Measurements from ENCODE around the gene NCAPH2. TPM values are rescaled to one million over a fixed set of nuclear protein-coding genes. Genes with fewer than 3 reads are reported as not detected.

NCAPH2 gene
- total RNA-seq, 3 donors from 2014 or later (not counting 1 experiment from before 2014, with no cell fraction given): 94.5 to 106 (median 104) TPM

- Mint-ChIP-seq H3K27ac (no peak overlapping the region), H3K4me3 (no peak overlapping the region), H3K36me3 (no peaks in the 10 kb centered on the region), H3K9me3 (no peaks in the 10 kb centered on the region), H3K27me3 (ENCODE audit: low read depth in 2 of 2) (no peaks in the 10 kb centered on the region), H3K4me1 (peaks cover 0 to 7% of the 10 kb centered on the region in 2 donors)
- WGBS (ENCODE audit: insufficient coverage): 97% methylated on average over 17 of the region's 17 CpGs
- intact Hi-C loops (cut with micrococcal nuclease): no loop called here
- H3K4me3 ChIP-seq (ENCODE audit: low read length): no peak overlapping the region
- no peaks in the 10 kb centered on the region for H3K4me1 ChIP-seq (ENCODE audit: control insufficient read depth, insufficient read depth, low read length)
- H3K36me3 ChIP-seq (ENCODE audit: control insufficient read depth, insufficient read depth, low read length): peaks cover 95% of the 10 kb centered on the region
- ATAC-seq (no peak), DNase-seq (no peak)
- no peaks in the 10 kb centered on the region for H3K9me3 ChIP-seq (ENCODE audit: control insufficient read depth, insufficient read depth, low read length)
- H3K27me3 ChIP-seq (ENCODE audit: control insufficient read depth, insufficient read depth, low read length): no peaks in the 10 kb centered on the region
- no peak overlapping the region for H3K27ac ChIP-seq (ENCODE audit: low read length)
- no peak for TF ChIP-seq CTCF (IDR thresholded peaks at IDR 0.05)
Observed at GRCh38 chr22:50460938-50461337, 47.1 kb upstream of the NCAPH2 start.

- ATAC-seq (no peak), DNase-seq (no peak)
- no peaks in the 10 kb centered on the region for H3K36me3 Mint-ChIP-seq
- Histone ChIP-seq H3K27me3 (ENCODE audit: control insufficient read depth, insufficient read depth, low read length) (no peaks in the 10 kb centered on the region), H3K4me3 (ENCODE audit: low read length) (no peak overlapping the region), H3K9me3 (ENCODE audit: control insufficient read depth, insufficient read depth, low read length) (no peaks in the 10 kb centered on the region), H3K4me1 (ENCODE audit: control insufficient read depth, insufficient read depth, low read length) (no peaks in the 10 kb centered on the region), H3K27ac (ENCODE audit: low read length) (no peak overlapping the region), H3K36me3 (ENCODE audit: control insufficient read depth, insufficient read depth, low read length) (peaks cover 97% of the 10 kb centered on the region)
- intact Hi-C loops (cut with micrococcal nuclease): no loop called here
- H3K9me3 Mint-ChIP-seq: no peaks in the 10 kb centered on the region
- TF ChIP-seq CTCF (IDR thresholded peaks at IDR 0.05): no peak
- peaks cover 0 to 12% of the 10 kb centered on the region in 2 donors for H3K4me1 Mint-ChIP-seq
- no peak overlapping the region for H3K27ac Mint-ChIP-seq
- 97% methylated on average over 26 of the region's 26 CpGs for WGBS (ENCODE audit: insufficient coverage)
- H3K27me3 Mint-ChIP-seq (ENCODE audit: low read depth in 2 of 2): no peaks in the 10 kb centered on the region
- H3K4me3 Mint-ChIP-seq: no peak overlapping the region
Observed at GRCh38 chr22:50461536-50461935, 46.5 kb upstream of the NCAPH2 start.

DNA sequence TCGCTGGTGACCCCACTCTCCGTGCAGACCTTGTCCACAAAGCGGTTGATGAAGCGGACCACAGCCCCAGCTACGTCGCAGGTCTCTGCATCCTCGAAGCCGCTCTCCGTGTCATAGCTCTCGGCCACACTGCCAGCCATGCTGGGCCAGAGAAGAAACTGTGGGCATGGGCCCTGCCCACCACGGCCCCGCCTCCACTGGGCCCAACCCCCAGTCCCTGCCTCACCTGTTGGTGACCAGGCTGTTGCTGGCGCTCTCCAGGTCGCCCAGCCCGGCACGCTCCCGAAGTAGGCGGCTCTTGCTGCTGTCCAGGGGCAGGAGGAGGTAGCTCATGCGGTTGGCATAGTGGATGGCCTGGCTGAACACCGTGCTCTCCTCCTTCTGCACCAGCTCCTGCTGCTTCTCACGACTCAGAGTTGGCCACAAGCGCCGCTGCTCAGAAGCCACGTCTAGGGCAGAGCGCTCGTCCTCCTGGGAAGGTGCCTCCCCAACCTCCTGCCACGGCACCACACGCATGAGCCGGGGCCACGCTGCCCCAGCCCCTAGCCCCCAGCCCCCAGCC is 46.0 kb upstream of the NCAPH2 start:
- ATAC-seq: no peak
- no peaks in the 10 kb centered on the region for H3K9me3 Mint-ChIP-seq
- TF ChIP-seq CTCF (IDR thresholded peaks at IDR 0.05): no peak
- no peak overlapping the region for H3K4me3 Mint-ChIP-seq
- Histone ChIP-seq H3K4me3 (ENCODE audit: low read length) (no peak overlapping the region), H3K27ac (ENCODE audit: low read length) (no peak overlapping the region), H3K36me3 (ENCODE audit: control insufficient read depth, insufficient read depth, low read length) (peaks cover 97% of the 10 kb centered on the region), H3K4me1 (ENCODE audit: control insufficient read depth, insufficient read depth, low read length) (no peaks in the 10 kb centered on the region), H3K9me3 (ENCODE audit: control insufficient read depth, insufficient read depth, low read length) (no peaks in the 10 kb centered on the region), H3K27me3 (ENCODE audit: control insufficient read depth, insufficient read depth, low read length) (no peaks in the 10 kb centered on the region)
- no peak overlapping the region for H3K27ac Mint-ChIP-seq
- peaks cover 5 to 18% of the 10 kb centered on the region in 2 donors for H3K4me1 Mint-ChIP-seq
- no peak for DNase-seq
- intact Hi-C loops (cut with micrococcal nuclease): no loop called here
- H3K36me3 Mint-ChIP-seq: no peaks in the 10 kb centered on the region
- no peaks in the 10 kb centered on the region for H3K27me3 Mint-ChIP-seq (ENCODE audit: low read depth in 2 of 2)
- 97% methylated on average over 30 of the region's 30 CpGs for WGBS (ENCODE audit: insufficient coverage)
